Adipose tissue (tissue), 3 donors: Measurements from ENCODE around the gene ULK4. TPM values are rescaled to one million over a fixed set of nuclear protein-coding genes. Genes with fewer than 3 reads are reported as not detected.
"Not testable (repeated sequence)": the region's sequence is repeated elsewhere in the genome, so short reads cannot be mapped to it uniquely, and the experiment has no call there.

Source experiments
- H3K27ac ChIP-seq: one replicate; pipeline ENCODE4 v1.5.1; 2013; ENCODE audit warnings: low read depth, low read length
- WGBS, 3 donors: extraction: QIAGEN DNeasy Blood & Tissue Kit; methylation state at CpG; one replicate each; pipeline ENCODE4 v1.1.7; 2013; 5-methylcytosine and 5-hydroxymethylcytosine counted together
- polyA plus RNA-seq, 3 donors: library from polyadenylated mRNA; stranded (reverse); fragments of 200-250 nt; gene quantifications; one replicate each; pipeline ENCODE4 v1.2.3, GENCODE V29; 2013
- donor health status: healthy with polysubstance abuse.
- donor health status: Bipolar disorder and iron deficiency.
- donor health status: healthy.

ULK4 gene
- polyA plus RNA-seq, 3 donors: 0.45 to 1.9 (median 1.8) TPM

- H3K27ac ChIP-seq: no peak overlapping the region
- 46 to 86% (median 84%) methylated on average over 1 of the region's 1 CpG for WGBS, 3 donors
These were observed 567.0 kb downstream of the ULK4 start for GRCh38 chr3:41394896-41395295.

GRCh38 chr3:41370765-41371535 is 591.0 kb downstream of the ULK4 start:
- 55 to 71% (median 70%) methylated on average over 11 of the region's 11 CpGs for WGBS, 3 donors
- H3K27ac ChIP-seq: not testable (repeated sequence)

GRCh38 chr3:41370307-41370706 is 591.6 kb downstream of the ULK4 start:
- no peak overlapping the region for H3K27ac ChIP-seq
- 69 to 89% (median 70%) methylated on average over 7 of the region's 7 CpGs for WGBS, 3 donors

GRCh38 chr3:41369838-41370237 is 592.1 kb downstream of the ULK4 start:
- WGBS, 3 donors: 34 to 50% (median 45%) methylated on average over 3 of the region's 3 CpGs
- H3K27ac ChIP-seq: no peak overlapping the region

GRCh38 chr3:41365973-41366372 is 595.9 kb downstream of the ULK4 start:
- H3K27ac ChIP-seq: no peak overlapping the region

GRCh38 chr3:41364736-41365135 is 597.2 kb downstream of the ULK4 start:
- no peak overlapping the region for H3K27ac ChIP-seq
- WGBS, 3 donors: 74 to 82% (median 75%) methylated on average over 2 of the region's 2 CpGs

More at GRCh38 chr3:41365973-41366372, 595.9 kb downstream of the ULK4 start:
- WGBS, 3 donors: 96 to 97% (median 96%) methylated on average over 1 of the region's 1 CpG

GRCh38 chr3:41363830-41364523 is 597.9 kb downstream of the ULK4 start:
- 67 to 96% (median 91%) methylated on average over 4 of the region's 4 CpGs for WGBS, 3 donors
- H3K27ac ChIP-seq: no peak overlapping the region

GRCh38 chr3:41362638-41363559 is 599.0 kb downstream of the ULK4 start:
- H3K27ac ChIP-seq: no peak overlapping the region
- 63 to 81% (median 70%) methylated on average over 5 of the region's 5 CpGs for WGBS, 3 donors

- 80 to 91% (median 87%) methylated on average over 9 of the region's 9 CpGs for WGBS, 3 donors
- no peak overlapping the region for H3K27ac ChIP-seq
These were observed 604.6 kb downstream of the ULK4 start for GRCh38 chr3:41357271-41357670.

GRCh38 chr3:41356775-41357174 is 605.1 kb downstream of the ULK4 start:
- 73 to 83% (median 76%) methylated on average over 2 of the region's 2 CpGs for WGBS, 3 donors
- H3K27ac ChIP-seq: no peak overlapping the region

- WGBS, 3 donors: 80 to 92% (median 89%) methylated on average over 3 of the region's 3 CpGs
These were observed 609.4 kb downstream of the ULK4 start for GRCh38 chr3:41352510-41352909.

GRCh38 chr3:41350441-41350840 is 611.5 kb downstream of the ULK4 start:
- 77 to 84% (median 81%) methylated on average over 2 of the region's 2 CpGs for WGBS, 3 donors

More at GRCh38 chr3:41352510-41352909, 609.4 kb downstream of the ULK4 start:
- no peak overlapping the region for H3K27ac ChIP-seq

GRCh38 chr3:41348401-41348800 is 613.5 kb downstream of the ULK4 start:
- WGBS, 3 donors: 75 to 93% (median 91%) methylated on average over 4 of the region's 4 CpGs
- H3K27ac ChIP-seq: no peak overlapping the region

More at GRCh38 chr3:41350441-41350840, 611.5 kb downstream of the ULK4 start:
- H3K27ac ChIP-seq: no peak overlapping the region

GRCh38 chr3:41346698-41347270 is 615.1 kb downstream of the ULK4 start:
- H3K27ac ChIP-seq: no peak overlapping the region
- 73 to 82% (median 74%) methylated on average over 4 of the region's 4 CpGs for WGBS, 3 donors

- no peak overlapping the region for H3K27ac ChIP-seq
- WGBS, 3 donors: 97 to 98% (median 98%) methylated on average over 5 of the region's 5 CpGs
These were observed 616.1 kb downstream of the ULK4 start for GRCh38 chr3:41345788-41346187.

GRCh38 chr3:41339758-41340157 is 622.1 kb downstream of the ULK4 start:
- H3K27ac ChIP-seq: no peak overlapping the region
- 88 to 96% (median 89%) methylated on average over 1 of the region's 1 CpG for WGBS, 3 donors

- H3K27ac ChIP-seq: no peak overlapping the region
- 65 to 77% (median 75%) methylated on average over 1 of the region's 1 CpG for WGBS, 3 donors
These were observed 623.6 kb downstream of the ULK4 start for GRCh38 chr3:41338276-41338675.

- 86 to 97% (median 88%) methylated on average over 2 of the region's 2 CpGs for WGBS, 3 donors
- no peak overlapping the region for H3K27ac ChIP-seq
These were observed 627.5 kb downstream of the ULK4 start for GRCh38 chr3:41334426-41334825.
